ENCODE data around the gene ATP8B1.
"Not testable (repeated sequence)": the region's sequence is repeated elsewhere in the genome, so short reads cannot be mapped to it uniquely, and the experiment has no call there.

The ATP8B1 gene

GRCh38 chr18:57803103-57803969 lies at the start of gene ATP8B1:
Gene ATP8B1, minus strand, starts transcription at chr18:57803315. Its CDS starts 71,508 bp downstream, at chr18:57731807.
- DNase-seq: peak; percentile 90

- DNase-seq: no peak
These were observed 46.9 kb upstream of the ATP8B1 start for GRCh38 chr18:57850063-57850462.

DNA sequence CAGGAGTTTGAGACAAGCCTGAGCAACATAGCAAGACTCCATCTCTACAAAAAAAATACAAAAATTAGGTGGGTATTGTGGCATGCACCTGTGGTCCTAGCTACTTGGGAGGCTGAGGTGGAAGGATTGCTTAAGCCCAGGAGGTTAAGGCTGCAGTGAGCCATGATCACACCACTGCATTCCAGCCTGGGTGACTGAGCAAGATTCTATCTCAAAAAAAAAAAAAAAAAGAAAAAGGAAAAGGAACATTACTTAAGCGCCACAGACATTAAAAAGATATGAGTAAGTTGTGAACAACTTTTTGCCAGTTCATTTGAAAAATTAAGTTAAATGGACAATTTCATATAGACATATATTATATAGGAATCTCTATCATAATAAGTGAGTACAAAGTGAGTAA lies 45.3 kb upstream of the ATP8B1 start:
- DNase-seq: not testable (repeated sequence)

DNA sequence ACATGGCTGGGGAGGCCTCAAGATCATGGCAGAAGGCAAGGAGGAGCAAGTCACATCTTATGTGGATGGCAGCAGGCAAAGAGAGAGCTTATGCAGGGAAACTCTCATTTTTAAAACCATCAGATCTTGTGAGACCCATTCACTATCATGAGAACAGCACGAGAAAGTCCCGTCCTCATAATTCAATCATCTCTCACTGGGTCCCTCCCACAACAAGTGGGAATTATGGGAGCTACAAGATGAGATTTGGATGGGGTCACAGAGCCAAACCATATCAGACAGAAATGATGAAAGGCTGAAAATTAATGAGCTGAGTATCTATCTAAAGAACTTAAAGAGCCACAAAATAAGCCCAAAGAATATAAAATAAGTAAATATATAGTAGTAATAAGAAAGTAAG lies 44.3 kb upstream of the ATP8B1 start:
- not testable (repeated sequence) for DNase-seq

- no peak for DNase-seq
These were observed 43.1 kb upstream of the ATP8B1 start for GRCh38 chr18:57846258-57846657.

DNA sequence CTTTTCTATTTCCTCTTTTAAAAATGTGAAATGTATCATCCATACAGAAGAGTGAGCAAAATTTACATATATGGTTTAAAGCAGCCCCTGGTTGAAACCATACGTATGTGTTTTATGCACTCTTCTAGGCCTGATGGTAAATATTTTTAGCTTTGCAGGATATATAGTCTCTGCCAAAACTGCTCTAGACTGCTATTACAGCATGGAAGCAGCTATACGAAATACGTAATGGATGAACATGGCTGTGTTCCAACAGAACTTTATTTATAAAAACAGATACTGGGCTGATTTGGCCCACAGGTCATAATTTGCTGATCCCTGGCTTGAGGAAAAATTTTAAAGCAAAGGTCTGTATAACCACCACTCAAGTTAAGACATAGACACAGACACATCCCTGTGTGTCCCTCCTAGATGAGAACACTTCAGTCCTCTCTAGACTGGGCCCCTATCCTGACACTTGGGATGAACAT lies 42.5 kb upstream of the ATP8B1 start:
- no peak for DNase-seq

GRCh38 chr18:57844319-57844718 lies 41.2 kb upstream of the ATP8B1 start:
- DNase-seq: no peak

DNA sequence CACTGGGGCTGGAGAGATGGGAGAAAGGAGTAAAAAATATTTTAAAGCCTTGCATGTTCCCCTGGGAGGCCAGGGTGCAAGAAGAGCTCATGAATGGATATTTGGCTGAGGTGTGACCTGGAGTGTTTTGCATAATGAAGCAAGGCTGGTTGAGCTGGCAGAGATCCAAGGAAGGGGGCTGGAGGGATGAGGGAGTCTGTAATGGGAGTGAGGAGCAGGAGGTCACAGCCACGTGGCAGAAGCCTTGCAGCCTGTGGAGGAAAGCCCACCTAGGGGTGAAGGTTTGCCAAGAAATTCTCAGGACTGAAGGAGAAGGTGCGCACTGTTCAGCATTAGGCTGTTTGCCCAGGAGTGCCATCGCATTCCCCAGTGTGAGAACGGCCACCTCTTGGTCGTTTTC lies 40.3 kb upstream of the ATP8B1 start:
- DNase-seq: peak; percentile 52

- no peak for DNase-seq
These were observed 38.5 kb upstream of the ATP8B1 start for GRCh38 chr18:57841568-57841967.

DNA sequence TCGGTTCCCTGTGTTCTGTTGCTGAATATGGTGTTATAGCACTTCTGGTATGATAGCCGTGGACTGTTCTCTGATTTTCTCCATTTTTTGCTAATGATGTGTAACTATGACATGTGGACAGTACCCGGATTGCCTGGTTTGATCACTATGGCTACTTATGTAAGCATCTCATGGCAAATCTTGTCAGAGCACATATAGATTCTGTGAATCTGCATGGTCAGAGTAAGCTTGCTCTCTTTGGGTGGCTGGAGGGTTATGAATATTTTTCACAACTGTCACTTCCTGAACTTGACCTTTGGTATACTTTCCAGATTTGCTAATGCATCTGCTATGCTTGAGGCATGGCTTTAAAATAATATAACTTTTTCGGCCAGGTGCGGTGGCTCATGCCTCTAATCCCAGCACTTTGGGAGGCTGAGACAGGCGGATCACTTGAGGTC lies 36.8 kb upstream of the ATP8B1 start:
- DNase-seq: no peak

GRCh38 chr18:57837917-57838548 lies 34.9 kb upstream of the ATP8B1 start:
- no peak for DNase-seq

DNA sequence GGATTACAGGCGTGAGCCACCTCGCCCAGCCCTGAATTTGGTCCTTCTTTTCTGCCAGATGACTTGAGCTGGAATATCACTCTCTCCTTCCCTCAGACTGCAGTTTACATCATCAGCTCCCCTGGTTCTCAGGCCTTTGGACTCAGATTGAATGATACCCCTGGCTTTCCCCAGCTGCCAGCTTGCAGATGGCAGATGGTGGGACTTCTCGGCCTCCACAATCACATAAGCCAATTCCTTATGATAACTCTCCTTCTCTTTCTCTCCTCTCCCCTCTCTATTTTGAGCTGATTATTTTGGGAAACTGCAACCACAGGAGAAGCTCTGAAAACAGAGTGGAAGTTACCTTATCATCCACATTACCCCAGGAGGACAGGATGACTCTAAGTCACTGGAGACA lies 33.4 kb upstream of the ATP8B1 start:
- no peak for DNase-seq

- DNase-seq: no peak
These were observed 32.8 kb upstream of the ATP8B1 start for GRCh38 chr18:57835904-57836303.

- DNase-seq: no peak
These were observed 31.5 kb upstream of the ATP8B1 start for GRCh38 chr18:57834616-57835015.

DNA sequence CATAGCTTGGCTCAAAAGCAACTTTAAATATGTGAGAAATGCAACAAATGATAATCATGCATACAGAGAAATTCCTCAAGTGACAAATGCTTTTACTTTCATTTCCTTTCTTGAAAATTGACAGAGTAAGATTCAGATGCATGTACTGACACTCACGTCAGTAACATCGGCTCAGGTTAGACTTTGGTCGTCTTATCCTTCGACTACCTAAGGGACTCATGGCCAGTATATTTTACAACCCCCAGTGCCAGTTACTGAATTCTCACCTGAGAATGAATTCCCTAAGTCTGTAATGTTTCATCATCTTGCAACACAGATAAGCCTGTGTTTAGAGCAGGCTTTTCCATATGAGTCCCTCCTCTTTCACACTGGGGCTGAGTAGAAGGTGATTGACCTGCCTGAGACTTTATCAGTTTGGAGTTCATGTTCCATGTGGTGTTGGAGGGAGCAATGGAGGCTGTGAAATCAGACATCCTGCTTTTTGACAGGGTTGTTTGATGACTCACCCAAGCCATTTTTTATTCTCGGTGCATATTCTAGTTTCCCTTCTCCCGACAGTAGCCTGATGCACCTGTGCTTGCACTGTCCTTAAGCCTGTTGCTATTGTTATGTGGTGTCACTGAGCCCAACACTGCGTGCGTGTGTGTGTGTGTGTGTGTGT lies 30.5 kb upstream of the ATP8B1 start:
- DNase-seq: no peak

DNA sequence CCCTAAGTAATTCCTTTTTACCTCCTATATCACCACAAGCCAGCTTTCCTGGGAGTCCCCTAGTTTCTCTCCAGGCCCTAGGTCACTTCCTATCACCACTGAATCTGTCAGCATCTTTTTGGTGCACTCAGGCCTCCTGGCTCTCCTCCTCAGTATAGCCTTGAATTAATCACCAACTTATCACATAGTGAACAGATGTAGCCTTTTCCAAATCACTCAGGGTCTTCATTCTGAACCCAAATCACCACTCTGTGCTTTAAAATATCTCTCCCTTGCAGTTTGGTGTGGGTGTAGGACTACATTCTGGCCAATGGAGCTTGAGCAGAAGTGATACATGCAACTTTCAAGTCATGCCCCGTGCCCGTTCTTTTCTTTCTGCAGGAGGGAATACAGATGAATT lies 29.6 kb upstream of the ATP8B1 start:
- DNase-seq: no peak

GRCh38 chr18:57831597-57832377 lies 28.7 kb upstream of the ATP8B1 start:
- no peak for DNase-seq

GRCh38 chr18:57827646-57828045 lies 24.5 kb upstream of the ATP8B1 start:
- no peak for DNase-seq

- DNase-seq: no peak
These were observed 23.1 kb upstream of the ATP8B1 start for GRCh38 chr18:57826252-57826651.

DNA sequence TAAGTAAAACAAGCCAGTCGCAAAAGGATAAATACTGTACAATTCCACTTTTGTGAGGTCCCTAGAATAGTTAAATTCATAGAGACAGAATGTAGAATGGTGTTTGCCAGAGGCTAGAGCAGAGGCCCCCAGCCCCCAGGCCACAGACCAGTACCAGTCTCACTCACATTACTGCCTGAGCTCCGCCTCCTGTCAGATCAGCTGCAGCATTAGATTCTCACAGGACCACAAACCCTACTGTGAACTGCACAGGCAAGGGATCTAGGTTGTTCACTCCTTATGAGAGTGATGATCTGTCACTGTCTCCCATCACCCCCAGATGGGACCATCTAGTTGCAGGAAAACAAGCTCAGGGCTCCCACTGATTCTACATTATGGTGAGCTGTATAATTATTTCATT lies 17.5 kb upstream of the ATP8B1 start:
- DNase-seq: not testable (repeated sequence)

GRCh38 chr18:57819671-57820460 lies 16.8 kb upstream of the ATP8B1 start:
- peak; percentile 57 for DNase-seq

- DNase-seq: no peak
These were observed 16.0 kb upstream of the ATP8B1 start for GRCh38 chr18:57819119-57819518.
